Omental fat pad (tissue), 4 donors: ENCODE measurements around the gene LAMTOR3. TPM values are rescaled to one million over a fixed set of nuclear protein-coding genes. Genes with fewer than 3 reads are reported as not detected.
"Not testable (repeated sequence)": the region's sequence is repeated elsewhere in the genome, so short reads cannot be mapped to it uniquely, and the experiment has no call there.

Source experiments
- ATAC-seq: fragments of 150-250 bp; one replicate; pipeline ENCODE4 v1.9.1; 2016; ENCODE audit warnings: mild to moderate bottlenecking, moderate library complexity; ENCODE audit not compliant: low FRiP score
- DNase-seq: peaks from one replicate; pipeline ENCODE4 v3.0.0-alpha.2; 2019; ENCODE audit warnings: low spot score
- CTCF ChIP-seq, 3 donors: fragments of 450-650 bp; IDR thresholded peaks; one replicate each; pipeline ENCODE4 v1.5.1; 2016 to 2017; ENCODE audit warnings: antibody characterized with exemption in 3 of 3, mild to moderate bottlenecking in 3 of 3, moderate library complexity in 2 of 3
- total RNA-seq, 4 donors: library from RNA; depleted of rRNA; stranded (reverse); fragments of >200 nt; gene quantifications; one replicate each; pipeline ENCODE4 v1.1.0, GENCODE V29; 2016

LAMTOR3 gene
- total RNA-seq, 4 donors from 2014 or later: 41.3 to 48.9 (median 43.6) TPM

- ATAC-seq (no peak), DNase-seq (no peak)
- no peak for TF ChIP-seq CTCF (IDR thresholded peaks at IDR 0.05)
These were observed 55.3 kb downstream of the LAMTOR3 start for GRCh38 chr4:99838927-99839326.

DNA sequence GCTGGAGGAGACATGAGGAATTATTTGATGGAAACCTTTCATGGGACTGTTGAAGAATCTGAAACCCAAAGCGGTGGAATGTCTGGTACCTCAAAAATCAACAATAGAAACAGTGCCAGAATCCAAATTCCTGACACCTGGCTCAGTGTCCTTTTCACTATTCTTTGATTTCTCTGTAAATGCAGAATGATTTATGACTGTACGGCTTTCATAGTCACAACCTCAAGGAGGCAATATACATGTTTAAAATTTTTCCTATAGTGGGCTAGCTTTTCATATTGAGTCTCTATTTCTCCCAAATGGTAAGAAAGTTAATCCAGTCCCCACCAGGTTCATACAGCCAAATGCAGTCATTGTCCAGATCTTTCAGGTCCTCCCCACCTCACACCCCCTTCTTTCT is 58.3 kb downstream of the LAMTOR3 start:
- ATAC-seq: no peak
- TF ChIP-seq CTCF (IDR thresholded peaks at IDR 0.05): no peak
- DNase-seq: no peak

GRCh38 chr4:99834569-99834968 is 59.7 kb downstream of the LAMTOR3 start:
- DNase-seq: no peak
- no peak for ATAC-seq
- no peak for TF ChIP-seq CTCF (IDR thresholded peaks at IDR 0.05)

DNA sequence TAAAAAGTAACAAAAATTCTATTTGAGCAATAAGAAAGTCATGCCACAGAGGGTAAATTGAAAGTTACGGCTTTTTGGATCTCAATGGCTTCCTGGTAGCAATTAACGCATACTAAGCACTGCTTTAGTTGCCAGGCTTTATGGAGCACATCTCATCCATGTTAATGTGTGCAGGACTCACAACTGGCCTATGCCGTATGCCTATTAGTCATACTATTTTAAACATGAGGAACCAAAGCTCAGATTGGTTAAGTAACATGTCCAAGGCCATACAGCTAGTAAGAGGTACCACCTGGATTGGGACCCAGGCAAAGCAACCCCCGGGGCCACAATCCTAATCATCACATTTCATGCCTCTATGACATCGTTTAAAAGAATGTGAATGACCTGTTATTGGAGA is 60.5 kb downstream of the LAMTOR3 start:
- DNase-seq (no peak), ATAC-seq (no peak)
- TF ChIP-seq CTCF (IDR thresholded peaks at IDR 0.05): no peak

DNA sequence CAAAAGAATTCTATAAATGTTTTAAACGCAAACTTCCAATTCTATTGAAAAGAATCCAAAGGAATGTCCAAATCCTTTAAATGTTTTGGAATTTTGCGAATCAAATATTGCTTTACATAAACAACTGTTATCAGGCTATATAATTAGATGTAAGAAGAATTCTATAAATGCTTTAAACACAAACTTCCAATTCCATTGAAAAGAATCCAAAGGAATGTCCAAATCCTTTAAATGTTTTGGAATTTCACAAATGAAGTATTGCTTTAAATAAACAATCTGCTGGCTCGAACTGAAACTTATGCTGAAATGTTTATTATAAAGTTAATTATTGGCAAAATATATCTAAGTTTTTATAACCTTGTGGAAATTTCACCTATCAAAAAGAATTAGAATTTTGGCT is 61.5 kb downstream of the LAMTOR3 start:
- no peak for ATAC-seq
- TF ChIP-seq CTCF (IDR thresholded peaks at IDR 0.05): no peak
- no peak for DNase-seq

DNA sequence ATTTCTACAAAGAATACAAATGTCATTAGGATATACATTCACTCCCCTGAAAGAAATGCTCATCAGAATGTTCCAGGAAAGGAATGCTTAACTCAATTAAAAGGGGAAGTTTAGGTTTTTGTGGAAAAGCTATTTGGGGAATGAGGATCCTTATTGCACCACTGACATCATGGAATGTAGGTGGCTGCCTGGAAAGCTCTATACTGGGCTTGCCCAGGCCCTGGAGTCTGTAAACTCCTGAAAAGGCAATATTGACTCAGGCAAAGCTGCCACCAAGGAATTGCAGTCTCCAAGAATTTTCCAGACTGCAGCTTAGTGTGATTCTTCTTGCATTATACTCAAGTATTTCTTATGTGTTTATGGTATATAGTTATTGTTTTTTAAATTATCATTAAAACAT is 61.9 kb downstream of the LAMTOR3 start:
- ATAC-seq (no peak), DNase-seq (no peak)
- no peak for TF ChIP-seq CTCF (IDR thresholded peaks at IDR 0.05)

GRCh38 chr4:99830051-99830450 is 64.2 kb downstream of the LAMTOR3 start:
- ATAC-seq, DNase-seq: not testable (repeated sequence)

DNA sequence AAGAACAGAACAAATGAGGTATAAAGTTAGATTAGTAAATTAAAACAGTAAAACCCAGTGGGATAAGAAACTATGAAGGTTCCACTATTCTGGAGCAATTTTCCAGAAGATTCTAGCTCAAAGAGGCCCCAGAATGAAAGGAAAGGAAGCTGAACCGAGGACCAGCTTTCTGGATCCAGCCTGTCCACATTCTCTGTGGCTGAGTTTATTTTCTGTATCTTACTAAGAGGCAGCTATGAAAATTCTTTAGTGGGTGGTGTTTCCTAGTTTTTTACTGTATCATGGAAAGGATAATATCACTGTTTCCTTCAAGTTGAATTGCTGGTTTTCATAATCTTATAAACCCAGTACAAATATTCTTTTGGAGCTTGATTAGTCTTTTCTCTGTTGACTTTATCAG is 65.8 kb downstream of the LAMTOR3 start:
- ATAC-seq (no peak), DNase-seq (no peak)
- TF ChIP-seq CTCF (IDR thresholded peaks at IDR 0.05): no peak
